ENCODE measurements around the gene STIM2.

STIM2 gene

GRCh38 chr4:26884486-26884988, 23.9 kb downstream of the STIM2 start:
- no peak for DNase-seq (ENCODE audit: extremely low read depth, low read depth)
- TF ChIP-seq CTCF (IDR thresholded peaks at IDR 0.05; ENCODE audit: low read depth, low read length, missing control alignments), result no peak
- no peak overlapping the region for H3K4me3 ChIP-seq (replicated peaks; ENCODE audit: low read depth, low read length)

- no peak for DNase-seq (ENCODE audit: extremely low read depth, low read depth)
- no peak overlapping the region for H3K4me3 ChIP-seq (replicated peaks; ENCODE audit: low read depth, low read length)
- TF ChIP-seq CTCF (IDR thresholded peaks at IDR 0.05; ENCODE audit: low read depth, low read length, missing control alignments), result no peak
Observed at GRCh38 chr4:26885912-26886274, 25.3 kb downstream of the STIM2 start.

GRCh38 chr4:26887143-26887542, 26.5 kb downstream of the STIM2 start:
- no peak for DNase-seq (ENCODE audit: extremely low read depth, low read depth)
- no peak for TF ChIP-seq CTCF (IDR thresholded peaks at IDR 0.05; ENCODE audit: low read depth, low read length, missing control alignments)
- H3K4me3 ChIP-seq (replicated peaks; ENCODE audit: low read depth, low read length), result no peak overlapping the region

GRCh38 chr4:26887809-26888208, 27.2 kb downstream of the STIM2 start:
- no peak for TF ChIP-seq CTCF (IDR thresholded peaks at IDR 0.05; ENCODE audit: low read depth, low read length, missing control alignments)
- H3K4me3 ChIP-seq (replicated peaks; ENCODE audit: low read depth, low read length), result no peak overlapping the region
- DNase-seq (ENCODE audit: extremely low read depth, low read depth), result no peak

GRCh38 chr4:26889356-26889755, 28.7 kb downstream of the STIM2 start:
- no peak overlapping the region for H3K4me3 ChIP-seq (replicated peaks; ENCODE audit: low read depth, low read length)
- TF ChIP-seq CTCF (IDR thresholded peaks at IDR 0.05; ENCODE audit: low read depth, low read length, missing control alignments), result no peak
- no peak for DNase-seq (ENCODE audit: extremely low read depth, low read depth)

GRCh38 chr4:26891054-26891453, 30.4 kb downstream of the STIM2 start:
- TF ChIP-seq CTCF (IDR thresholded peaks at IDR 0.05; ENCODE audit: low read depth, low read length, missing control alignments), result no peak
- H3K4me3 ChIP-seq (replicated peaks; ENCODE audit: low read depth, low read length), result no peak overlapping the region
- DNase-seq (ENCODE audit: extremely low read depth, low read depth), result no peak

GRCh38 chr4:26891867-26892266, 31.2 kb downstream of the STIM2 start:
- no peak overlapping the region for H3K4me3 ChIP-seq (replicated peaks; ENCODE audit: low read depth, low read length)
- TF ChIP-seq CTCF (IDR thresholded peaks at IDR 0.05; ENCODE audit: low read depth, low read length, missing control alignments), result no peak
- DNase-seq (ENCODE audit: extremely low read depth, low read depth), result no peak
